GM19463 (cell line): ENCODE measurements around the gene PIGK.
"Not testable (repeated sequence)": the region's sequence is repeated elsewhere in the genome, so short reads cannot be mapped to it uniquely, and the experiment has no call there.

ENCODE experiments used
- ATAC-seq: cut with Tn5 transposase; IDR thresholded peaks from one replicate; pipeline ENCODE4 v1.9.1; 2021; ENCODE audit warnings: mild to moderate bottlenecking, moderate library complexity; ENCODE audit not compliant: unreplicated experiment

Gene PIGK

DNA sequence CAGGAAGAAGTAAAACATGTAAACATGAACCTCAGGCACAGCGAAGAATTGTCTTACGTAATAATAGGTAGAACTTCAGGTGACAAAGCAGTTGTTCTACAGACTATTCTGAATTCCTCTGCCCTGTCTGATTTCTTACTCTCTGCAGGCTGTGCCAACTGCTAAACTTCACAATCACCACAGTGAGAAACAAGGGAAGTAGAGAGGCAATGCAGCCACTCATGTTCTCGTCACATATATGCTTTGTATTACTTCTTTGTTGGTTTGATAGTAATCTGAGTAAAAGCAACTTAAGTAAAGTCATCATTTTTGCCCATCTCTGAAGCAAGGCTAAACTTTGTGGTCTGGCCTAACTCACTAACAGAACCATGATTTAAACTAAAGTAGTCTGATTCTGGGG is 21.9 kb downstream of the PIGK start:
- ATAC-seq = no peak

DNA sequence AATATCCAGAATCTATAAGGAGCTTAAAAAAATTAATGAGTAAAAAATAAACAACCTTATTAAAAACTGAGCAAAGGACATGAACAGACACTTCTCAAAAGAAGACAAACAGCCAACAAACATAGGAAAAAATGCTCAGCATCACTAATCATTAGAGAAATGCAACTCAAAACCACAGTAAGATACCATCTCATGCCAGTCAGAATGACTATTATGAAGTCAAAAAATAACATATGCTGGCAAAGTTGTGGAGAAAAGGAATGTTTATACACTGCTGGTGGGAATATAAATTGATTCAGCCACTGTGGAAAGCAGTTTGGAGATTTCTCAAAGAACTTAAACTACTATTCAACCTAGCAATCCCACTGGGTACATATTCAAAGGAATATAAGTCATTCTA is 25.3 kb downstream of the PIGK start:
- ATAC-seq = no peak

DNA sequence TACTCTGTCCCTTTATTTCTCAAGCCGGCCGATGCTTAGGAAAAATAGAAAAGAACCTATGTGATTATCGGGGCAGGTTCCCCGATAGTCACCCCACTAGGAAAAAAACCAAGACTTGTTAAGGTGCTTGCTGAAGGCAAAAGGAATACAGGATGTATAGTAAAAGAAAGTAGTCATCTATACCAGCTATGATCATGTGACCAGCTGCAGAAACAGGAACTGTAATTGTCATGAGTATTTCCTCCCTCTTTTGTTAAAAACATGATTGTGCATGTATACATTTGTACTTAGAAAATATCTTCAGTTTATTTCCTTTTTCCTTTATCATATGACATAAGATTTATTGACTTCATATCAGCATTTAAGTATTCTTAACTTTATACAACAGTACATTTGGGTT is 30.5 kb downstream of the PIGK start:
- ATAC-seq = no peak

DNA sequence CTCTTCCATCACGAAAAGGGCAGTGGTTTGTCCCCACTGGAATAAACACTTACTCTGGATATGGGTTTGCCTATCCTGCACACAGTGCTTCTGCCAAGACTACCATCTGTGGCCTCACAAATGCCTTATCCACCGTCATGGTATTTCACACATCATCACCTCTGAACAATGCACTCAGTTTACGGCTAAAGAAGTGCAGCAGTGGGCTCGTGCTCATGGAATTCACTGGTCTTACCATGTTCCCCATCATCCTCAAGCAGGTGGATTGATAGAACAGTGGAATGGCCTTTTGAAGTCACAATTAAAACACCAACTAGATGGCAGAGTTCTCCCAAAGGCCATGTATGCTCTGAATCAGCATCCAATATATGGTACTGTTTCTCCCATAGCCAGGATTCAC is 32.3 kb downstream of the PIGK start:
- not testable (repeated sequence) for ATAC-seq

DNA sequence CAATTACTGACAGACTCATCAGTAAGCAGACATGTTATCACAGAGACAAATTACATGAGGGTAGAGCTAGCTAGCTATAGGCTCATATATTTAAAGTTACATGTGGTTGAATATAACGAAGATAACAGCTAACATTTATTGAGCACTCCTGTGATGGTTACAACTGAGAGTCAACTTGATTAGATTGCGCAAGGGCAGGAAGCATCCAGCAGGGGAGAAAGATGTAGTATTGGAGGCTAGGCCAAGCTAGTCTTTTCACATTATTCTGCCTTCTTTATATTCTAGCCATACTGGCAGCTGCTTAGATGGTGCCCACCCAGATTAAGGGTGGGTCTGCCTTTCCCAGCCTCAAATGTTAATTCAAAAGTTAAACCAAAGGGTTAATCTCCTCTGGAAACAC is 37.1 kb downstream of the PIGK start:
- no peak for ATAC-seq

DNA sequence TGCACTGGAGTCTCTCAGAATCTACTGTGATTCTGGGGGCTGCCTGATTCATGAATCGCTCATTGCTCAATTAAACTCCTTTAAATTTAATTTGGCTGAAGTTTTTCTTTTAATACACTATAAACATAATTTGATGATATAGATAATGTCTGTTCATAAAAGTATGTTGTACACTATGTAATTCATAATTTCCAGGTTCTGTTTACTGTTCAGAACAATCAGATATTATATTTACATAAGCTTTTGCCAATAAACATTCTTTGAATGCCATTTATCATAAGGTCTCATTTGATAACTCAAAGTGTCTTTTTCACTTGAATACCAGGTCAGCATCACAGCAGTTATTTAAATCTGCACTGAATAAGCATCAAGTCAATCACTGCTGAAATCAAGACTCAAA is 39.6 kb downstream of the PIGK start:
- no peak for ATAC-seq

DNA sequence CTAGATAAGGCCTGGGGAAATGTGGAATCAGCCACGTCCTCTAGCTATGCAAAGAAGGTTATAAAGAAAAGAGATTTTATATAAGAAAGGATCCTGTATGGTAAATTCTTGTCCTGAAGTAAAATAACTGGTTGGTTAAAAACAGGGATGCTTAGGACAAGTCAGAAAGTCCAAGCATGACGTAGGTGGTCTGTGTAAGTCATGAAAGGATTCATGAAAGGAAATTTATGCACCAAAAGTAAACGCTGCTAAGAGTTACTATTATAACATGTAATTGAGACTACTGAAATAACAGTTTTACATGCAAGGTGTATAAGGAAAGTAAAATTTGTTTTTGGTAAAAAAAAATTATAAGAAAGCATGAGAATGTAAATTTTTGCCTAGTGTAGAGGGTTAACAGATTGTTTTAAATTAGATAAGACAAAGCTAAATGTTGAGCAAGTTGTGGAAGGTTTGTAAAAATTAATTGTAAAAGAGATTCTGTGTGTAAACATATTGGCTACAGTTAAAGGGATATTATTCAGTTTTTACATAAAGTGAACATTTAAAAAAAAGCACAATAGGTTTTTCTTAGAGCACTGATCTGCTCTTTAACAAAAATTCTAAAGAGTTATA is 43.9 kb downstream of the PIGK start:
- ATAC-seq = no peak

DNA sequence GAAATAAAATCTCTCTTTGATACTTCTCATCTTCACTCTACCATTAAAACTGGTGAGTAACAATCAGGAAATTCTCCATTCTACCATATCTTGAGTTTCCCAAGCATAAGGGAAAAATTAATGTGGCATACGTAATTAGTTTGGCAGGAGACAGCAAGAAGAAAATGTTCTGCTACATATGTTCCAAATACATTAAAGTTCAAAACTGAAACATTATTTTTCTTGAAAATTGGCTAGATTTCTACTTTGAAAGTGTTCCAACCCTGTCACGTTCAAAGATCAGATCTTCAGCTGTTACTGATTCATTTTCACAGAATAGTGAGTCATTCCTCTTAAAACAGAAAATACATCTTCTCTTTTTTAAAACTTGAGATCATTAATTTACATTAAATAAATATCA is 48.5 kb downstream of the PIGK start:
- ATAC-seq = no peak

DNA sequence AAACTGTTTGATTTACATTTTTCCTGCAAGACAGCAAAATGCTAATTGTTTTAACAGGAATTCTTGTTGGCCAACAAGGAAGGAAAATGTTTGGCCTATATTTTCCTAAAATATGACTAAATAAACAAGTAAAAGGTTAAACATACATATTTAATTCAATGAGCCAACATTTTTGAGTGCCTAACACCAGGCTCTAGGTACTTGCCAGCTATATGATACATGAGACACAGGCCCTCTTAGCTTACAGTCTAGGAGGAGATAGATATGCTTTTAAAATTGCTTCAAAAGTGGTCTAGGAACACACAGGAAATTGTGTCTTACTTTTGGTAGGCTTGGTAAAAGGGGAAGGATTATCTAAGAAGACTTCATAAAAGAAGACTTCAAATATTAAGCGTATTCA is 50.9 kb downstream of the PIGK start:
- no peak for ATAC-seq

DNA sequence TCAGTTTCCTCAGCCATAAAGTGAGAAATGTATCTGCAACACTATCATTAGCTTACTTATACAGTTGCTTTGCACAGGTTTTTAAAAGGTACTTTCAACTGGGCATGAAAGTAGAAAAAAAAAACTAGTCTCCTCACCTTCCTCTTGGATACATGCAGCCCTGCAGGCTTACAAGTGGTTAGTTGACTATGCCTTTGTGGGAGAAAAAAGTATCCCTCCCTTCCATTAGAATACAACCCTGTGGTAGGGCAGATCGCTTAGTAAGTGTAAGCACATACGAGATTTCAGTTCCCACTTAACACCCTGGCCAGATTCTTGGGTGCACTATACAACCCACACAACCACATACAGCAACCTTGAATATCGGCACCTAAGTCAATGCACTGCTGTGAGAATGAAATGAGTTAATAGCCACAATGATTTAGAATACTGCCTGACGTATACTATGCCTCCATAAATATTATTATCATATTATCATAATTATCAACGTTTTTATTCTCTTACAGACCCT is 54.7 kb downstream of the PIGK start:
- ATAC-seq = no peak

DNA sequence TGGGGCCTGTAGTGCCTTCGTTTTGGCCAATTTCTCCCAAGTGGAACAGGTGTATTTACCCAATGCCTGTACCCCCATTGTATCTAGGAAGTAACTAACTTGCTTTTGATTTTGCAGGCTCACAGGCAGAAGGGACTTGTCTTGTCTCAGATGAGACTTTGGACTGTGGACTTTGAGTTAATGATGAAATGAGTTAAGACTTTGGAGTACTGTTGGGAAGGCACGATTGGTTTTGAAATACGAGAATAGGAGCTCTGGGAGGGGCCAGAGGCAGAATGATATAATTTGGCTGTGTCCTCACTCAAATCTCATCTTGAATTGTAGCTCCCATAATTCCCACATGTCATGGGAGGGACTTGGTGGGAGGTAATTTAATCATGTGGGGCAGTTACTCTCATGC is 59.5 kb downstream of the PIGK start:
- not testable (repeated sequence) for ATAC-seq

DNA sequence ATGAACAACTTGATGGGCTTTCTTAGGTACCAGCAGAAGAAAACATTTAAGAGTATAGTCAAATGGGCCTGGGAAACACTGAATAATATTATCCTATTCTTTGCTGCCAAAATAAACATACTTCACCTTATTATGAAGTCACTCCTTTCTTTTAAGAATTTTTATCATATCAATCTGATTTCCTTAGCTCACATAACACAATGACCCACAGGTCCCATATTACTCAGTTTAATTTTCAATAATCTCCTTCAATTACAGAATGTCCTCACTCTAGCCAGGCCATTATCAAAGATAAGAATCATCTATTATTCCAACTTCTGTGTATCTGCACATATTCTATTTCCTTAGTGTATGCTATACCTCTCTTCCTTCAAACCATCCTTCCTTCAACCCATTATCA is 63.0 kb downstream of the PIGK start:
- no peak for ATAC-seq

DNA sequence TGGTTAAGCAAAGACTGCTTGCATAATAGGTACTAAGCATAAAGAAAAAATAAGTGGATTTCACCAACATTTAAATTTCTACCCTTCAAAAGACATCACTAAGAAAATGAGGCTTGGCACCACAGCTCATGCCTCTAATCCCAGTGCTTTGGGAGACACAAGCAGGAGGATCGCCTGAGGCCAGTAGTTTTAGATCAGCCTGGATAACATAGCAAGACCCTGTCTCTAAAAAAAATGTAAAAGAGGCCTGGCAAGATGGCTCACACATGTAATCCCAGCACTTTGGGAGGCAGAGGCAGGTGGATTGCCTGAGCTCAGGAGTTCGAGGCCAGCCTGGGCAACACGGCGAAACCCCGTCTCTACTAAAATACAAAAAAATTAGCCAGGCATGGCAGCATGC is 73.0 kb downstream of the PIGK start:
- ATAC-seq = no peak

DNA sequence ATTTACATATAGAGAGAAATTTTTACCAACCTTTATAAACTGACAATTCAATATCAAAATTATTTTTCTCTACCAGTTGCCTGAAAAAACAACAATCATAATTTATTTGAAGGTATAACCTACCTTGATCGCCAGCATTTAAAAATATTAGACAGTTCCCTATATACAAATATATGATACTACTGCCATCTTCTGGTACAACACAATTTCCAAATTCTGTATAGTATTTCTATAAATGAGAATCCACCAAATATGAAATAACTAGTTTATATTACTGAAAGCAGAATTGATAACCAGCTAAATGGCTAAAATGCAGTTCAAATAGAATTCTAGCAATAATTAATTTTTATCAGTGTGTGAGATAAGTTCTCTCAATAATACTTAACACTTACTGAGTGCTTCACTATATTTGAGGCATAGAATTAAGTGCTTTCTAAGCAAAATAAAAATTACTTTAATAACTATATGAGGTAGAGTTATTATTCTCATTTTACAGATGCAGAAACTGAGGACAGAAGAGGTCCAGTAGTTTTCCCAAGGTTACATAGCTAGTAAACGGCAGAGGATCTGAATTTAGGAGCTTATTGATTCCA is 75.6 kb downstream of the PIGK start:
- no peak for ATAC-seq

DNA sequence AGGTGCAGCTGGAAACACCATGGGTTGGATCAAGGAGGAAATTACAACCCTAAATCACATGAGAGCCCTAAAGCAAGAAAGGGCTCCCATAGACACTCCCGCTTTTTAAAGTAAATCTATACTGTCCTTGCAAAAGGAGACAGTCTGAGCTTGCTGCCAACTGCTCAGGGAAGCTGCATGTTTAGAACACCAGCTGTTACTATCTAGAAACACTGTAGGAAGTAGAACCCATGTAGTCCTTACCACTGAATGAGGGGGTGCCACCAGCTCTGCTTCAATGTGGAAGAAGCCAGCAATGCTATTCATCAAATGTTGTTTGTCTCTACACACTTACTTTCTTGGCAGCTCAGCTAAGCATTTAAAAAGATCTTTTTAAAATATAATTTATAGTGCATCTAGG is 79.8 kb downstream of the PIGK start:
- no peak for ATAC-seq

DNA sequence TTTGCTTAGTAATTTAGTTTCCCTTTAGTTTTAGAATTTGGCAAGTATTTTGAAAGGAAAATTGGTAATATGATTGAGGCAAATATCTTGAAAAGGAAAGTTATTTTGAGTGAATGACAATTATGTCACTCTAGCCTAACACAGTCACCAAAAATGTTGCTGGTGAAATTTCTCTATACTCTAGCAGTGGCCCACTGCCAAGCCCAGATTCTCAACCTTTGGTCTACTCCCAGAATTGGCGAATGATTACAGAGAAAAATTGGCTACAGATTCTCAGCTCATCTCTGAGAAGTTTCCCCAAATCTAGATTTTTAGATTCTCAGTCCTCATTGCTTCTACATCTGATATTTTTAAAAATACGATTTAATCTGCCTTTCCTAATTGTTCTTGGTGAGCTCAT is 84.9 kb downstream of the PIGK start:
- ATAC-seq = no peak

DNA sequence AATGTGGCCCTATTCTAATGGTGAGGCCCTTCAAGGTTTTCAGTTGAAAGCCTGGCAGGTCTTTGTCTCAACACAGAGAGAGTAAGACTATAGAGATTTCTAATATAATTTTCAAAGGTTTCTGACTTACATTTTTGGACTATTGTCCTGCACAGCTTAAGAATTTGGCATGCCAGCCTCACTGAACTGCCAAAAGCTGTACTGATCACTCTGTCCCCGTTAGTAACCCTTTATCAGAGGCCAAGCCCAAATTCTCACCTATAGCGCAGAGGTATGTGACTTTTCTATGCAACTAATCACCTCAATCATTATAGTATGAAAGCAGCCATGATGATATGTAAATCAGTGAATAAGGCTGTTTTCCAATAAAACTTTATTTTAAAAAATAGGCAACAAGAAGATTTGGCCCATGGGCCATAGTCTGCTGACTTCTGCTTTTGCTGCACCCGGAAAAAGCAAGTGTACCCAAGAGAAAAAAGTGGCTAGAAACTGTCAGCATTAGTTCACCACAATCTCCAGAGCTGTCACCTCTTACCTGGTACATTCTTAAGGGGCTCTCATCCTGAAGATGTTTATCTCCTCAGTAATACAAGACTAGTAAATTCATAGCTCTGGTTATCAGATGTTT is 85.4 kb downstream of the PIGK start:
- no peak for ATAC-seq

DNA sequence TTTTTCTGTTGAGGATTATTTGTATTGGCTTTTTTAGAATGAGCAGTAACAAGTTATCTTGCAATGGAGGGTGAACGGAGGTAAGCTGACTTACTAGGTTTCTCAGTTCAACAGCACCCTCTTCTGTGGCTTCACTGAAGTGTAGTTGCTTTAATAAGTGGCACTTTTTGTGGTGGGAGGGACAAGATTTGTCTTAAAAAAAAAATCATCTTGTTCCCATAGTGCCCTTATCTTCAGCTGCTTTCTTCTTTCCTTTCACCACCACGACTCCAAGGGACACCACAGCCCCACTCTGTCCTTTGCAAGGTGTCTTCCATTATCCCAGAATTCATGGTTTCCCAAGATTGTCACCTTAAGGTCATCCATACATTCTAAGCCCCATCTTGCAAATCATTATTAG is 92.9 kb downstream of the PIGK start:
- peak; percentile 88 for ATAC-seq

DNA sequence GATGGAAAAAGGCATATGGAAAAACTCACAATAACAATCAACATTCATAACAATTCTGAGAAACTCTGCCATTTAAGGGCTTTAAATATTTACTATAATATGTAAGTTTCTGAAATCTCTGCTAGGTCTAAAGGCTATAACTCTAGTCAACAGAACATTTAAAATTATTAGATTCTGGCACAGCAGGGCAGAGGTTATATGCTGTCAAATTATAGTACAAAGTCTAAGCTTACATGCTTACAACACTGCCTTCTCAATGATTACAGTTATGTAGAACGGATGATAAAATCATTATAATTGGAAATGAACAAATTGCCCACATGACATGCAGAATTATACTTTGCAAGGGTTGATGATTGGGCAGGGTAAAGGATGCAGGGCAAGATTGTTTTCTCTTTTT is 97.7 kb downstream of the PIGK start:
- no peak for ATAC-seq

DNA sequence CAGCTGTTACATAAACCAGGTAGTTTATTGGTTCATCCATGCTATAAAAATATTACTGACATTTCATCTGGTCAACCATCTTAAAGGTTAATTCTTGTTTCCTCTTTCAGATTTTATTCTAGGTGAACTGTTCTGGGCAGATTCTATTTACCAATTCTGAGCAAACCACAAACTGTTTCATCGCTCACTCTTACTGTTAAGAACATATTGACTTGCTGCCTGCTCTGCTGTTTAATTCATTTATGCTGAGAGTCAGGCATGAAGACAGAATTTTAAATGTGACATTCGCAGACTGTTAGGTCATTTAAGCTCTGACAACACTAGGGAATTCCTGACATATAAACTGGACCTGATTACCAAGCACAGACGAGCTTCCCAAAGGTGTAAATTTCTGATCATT is 98.3 kb downstream of the PIGK start:
- no peak for ATAC-seq

DNA sequence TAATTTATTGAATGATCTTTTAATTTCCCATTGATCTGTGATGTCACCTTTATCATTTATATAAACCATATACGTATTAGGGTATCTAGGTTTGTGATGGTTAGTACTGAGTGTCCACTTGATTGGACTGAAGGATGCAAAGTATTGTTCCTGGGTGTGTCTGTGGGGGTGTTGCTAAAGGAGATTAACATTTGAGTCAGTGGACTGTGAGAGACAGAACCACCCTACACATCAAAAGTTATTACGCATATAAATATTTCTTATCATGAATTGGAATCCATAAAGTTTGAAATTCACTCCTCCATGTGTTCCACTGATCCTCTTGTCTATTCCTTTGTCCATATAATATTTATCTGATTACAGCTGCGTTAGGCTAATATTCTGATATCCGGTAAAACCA is 100.5 kb downstream of the PIGK start:
- ATAC-seq = no peak

DNA sequence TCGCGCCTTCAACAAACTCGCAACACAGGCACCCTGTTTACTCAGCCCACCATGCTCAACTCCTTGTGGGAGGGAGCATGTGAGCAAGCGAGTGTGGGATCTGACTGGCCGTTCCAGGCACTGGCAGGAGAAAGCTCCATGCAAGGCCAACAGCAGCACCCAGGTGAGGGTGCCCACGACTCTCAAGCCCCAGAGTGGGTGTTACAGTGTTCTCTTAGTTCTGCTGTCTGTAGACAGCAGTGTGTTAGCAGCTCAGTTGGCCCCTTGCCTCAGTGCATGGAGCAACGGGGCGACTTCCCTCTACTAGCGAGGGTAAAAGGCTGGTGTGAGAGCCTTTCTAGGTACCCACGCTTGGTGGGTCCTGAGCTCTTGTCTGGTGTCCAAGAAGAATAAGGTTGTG is 114.6 kb downstream of the PIGK start:
- no peak for ATAC-seq

DNA sequence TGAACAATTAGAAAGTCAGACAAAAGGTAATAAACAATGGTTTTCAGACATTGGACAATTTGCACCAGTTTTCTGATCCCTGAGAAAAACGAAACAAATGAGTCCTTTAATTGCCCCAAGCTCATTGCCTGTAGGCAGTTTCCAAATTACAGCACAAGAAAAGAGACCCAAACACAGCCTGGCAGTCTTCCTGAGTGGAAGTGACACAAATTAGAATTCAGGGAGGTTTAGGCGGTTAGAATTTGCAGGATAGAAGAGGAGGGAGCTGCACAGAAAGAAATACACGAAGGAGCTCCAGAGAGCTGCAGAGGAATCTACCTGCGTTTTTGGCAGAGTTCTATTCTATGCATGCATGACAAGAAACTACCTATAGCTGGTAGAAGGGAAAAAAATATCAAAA is 115.7 kb downstream of the PIGK start:
- ATAC-seq = no peak
